HG03280 (cell line): ENCODE measurements around the gene KLHDC10.
"Not testable (repeated sequence)": the region's sequence is repeated elsewhere in the genome, so short reads cannot be mapped to it uniquely, and the experiment has no call there.

Source experiments
- ATAC-seq: cut with Tn5 transposase; IDR thresholded peaks from one replicate; pipeline ENCODE4 v1.9.1; 2021; ENCODE audit warnings: mild to moderate bottlenecking, moderate library complexity; ENCODE audit not compliant: unreplicated experiment

The KLHDC10 gene

DNA sequence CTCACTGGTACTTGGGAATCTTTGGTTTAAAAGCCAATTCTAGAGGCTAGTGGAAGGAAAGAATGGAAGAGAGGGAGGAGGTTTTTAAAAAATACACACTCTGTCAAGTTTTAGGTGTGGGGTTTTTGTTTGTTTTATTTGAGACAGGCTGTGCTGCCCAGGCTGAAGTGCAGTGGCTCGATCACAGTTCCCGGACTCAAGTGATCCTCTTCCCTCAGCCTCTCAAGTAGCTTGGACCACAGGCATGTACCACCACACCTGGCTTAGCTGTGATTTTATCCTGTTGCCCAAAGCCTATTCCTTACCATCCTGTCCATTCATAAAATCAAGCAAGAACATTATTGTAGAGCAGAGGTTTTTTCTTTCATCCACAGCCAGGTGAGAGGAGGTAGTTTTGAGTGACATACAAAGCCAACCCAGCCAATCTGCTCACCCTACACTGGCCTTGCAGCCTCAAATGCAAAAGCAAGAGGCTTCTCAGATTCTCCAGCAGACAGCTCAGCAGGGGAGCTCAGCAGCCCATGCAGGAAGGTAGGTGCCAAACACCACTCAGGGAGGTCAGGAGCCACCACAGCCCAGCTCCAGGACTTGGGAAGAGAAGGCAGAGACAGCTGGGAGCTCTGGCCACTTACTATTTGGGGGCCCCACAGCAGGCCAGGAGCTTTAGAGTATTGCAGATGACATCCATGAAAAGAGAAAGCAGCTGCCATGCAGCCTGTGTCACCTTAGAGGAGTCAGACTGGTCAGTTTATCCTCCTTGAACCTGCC lies 69.0 kb downstream of the KLHDC10 start:
- ATAC-seq: no peak

DNA sequence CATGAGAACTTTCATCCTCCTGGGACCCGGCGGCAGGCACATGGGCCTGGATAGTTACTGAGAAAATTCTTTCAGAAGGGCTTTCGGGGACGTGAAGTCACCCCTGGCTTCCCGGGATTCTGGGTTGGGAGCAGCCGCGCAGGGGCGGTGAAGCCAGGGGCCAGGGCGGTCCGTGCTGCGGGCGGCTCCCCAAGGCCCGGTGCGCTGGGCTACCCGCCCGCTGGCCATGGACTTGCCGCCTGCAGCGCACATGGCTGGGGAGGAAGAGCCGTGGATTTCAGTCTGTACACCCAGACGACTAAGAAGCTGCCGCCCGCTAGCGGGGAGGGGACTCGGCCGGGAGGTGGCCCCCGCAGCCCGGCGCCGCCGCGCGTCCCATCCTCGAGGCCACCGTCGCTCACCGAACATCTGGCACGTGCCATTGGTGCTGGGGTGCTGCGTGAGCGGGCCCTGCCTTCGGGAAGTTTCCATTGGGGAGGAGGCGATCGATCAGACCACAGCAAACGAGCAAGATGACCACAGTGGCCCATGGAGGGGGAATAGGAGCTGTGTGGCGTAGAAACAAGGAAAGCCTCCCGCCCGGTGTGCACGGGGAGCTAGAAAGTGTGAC lies 70.3 kb downstream of the KLHDC10 start:
- ATAC-seq: no peak

DNA sequence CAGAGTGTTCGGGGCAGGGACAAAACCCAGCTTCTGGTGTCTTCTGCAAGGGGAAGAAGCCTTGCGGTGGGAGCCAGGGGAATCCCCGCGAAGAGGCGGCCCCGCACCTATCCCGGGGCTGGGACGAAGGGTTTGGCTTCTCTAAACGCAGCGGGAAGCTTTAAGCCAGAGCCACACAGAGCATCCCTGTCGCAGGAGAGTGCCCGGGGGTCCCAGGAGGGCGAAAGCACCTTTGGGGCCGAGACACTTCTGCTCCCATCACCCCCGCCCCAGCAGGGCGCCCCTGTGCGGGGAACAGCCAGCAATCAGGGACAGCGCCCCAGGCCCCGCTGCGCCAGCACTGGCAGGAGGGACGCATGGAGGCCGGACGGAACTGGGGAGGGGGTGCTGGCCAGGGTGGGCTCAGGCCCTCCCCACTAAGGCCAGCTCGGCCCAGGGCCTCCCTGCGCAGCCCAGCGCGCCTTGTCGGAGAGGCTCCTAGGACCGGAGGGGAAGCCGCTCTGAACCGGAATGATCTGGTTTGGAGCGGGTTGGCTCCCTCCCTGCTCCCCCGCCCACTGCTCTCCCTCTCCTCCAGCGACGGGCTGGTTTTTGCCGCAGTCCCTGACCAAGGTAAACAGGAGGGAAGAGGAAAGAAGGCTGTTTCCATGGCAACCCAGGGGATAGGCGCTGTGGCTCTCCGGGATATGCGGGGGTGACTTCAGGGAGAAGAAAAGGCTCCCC lies 71.0 kb downstream of the KLHDC10 start:
- ATAC-seq: no peak

DNA sequence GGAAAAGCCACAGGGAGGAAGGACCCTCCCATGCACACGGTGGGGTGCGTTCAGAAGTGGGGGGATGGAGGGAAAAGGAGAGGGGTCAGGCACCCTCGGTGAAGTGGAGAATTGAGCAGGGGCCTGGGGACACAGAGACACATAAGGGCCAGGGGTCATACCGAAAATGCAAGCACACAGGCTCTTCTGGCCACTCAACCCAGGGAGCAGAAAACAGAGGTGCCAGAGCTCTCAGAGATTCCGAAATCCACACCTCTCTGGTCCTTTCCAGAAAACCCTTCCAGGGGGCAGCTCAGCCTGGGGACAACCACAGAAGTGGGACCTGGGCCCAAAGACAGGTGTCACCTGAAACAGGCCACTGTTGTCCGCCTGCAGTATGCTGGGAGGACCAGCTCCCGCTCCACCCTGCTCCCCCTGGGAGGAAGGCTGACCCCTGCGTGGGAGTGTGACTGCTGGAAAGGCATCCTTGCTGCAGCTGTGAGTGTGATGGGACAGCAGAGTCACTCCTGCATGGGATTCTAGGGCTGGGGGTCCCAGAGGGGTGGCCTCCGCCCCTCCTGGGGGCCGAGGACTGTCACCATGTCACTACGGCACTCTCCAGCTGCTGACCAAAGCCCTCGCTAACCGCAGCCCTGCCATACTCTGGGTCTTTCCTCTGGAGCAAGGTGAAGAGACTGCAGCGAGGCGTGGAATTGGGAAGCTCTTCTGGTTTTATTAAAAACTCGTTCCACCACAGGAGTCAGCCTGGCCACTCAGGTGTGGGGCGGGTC lies 71.7 kb downstream of the KLHDC10 start:
- ATAC-seq: no peak

DNA sequence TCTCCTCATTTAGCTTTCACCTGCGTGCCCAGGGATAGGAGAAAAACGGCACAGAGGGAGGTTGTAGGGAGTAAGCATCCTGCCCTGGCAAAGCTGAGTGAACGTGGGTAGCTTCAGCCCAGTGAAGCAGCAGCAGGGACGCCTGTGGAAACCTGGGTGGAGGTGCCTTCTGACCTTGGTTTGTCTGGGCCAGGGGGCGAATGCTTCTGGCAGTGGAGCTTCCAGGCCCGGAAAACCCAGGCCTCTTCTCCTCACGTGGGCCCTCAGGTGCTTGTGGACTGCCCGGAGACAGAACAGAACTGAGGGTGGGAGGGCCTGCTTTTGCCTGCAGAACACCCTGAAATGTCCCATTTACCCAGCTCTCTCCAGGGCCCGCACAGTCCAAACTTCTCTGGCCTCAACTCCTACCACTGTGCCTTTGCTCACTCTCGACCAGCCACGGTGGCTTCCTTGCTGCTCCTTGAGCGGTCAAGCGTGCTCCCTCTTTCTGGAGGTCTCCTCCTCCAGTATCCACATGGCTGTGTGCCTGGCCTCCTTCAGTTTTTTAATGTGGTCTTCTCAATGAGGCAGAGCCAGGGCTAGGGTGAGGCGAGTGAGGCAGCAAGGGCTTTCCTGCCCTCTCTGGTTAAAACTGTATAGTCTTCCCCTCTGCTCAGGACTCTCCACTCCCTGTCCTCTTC lies 72.5 kb downstream of the KLHDC10 start:
- ATAC-seq: no peak

DNA sequence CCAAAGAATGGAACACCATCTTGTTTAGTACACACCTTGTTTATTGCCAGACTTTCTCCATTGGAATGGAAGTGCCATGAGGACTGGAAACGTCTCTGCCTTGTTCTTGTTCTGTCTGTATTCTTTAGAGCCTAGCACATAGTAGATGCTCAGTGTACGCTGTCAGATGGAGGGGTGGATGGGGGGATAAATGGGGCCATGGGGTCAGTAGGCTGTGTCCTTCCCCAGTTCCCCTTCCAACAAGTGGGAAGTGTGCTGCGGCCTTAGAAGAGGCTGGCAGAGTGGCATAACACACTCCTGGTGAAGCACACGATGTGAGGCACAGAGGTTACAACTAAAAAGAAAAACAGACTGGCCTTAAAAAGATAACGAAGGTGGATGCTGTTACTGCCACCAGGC lies 73.0 kb downstream of the KLHDC10 start:
- ATAC-seq: no peak

DNA sequence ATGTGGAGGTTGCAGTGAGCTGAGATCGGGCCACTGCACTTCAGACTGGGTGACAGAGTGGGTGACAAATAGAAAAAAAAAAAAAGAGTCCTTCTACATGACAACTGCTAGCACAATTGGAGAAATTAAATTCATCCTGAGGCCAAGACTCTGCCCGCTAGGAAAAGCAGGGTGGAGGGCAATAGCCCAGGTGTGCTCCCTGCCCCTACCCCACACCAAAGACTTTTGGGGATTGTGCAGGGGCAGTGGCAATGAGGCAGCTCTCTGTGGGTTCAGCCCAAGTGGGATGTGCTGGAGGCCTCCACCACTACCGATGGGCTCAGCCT lies 73.6 kb downstream of the KLHDC10 start:
- no peak for ATAC-seq

DNA sequence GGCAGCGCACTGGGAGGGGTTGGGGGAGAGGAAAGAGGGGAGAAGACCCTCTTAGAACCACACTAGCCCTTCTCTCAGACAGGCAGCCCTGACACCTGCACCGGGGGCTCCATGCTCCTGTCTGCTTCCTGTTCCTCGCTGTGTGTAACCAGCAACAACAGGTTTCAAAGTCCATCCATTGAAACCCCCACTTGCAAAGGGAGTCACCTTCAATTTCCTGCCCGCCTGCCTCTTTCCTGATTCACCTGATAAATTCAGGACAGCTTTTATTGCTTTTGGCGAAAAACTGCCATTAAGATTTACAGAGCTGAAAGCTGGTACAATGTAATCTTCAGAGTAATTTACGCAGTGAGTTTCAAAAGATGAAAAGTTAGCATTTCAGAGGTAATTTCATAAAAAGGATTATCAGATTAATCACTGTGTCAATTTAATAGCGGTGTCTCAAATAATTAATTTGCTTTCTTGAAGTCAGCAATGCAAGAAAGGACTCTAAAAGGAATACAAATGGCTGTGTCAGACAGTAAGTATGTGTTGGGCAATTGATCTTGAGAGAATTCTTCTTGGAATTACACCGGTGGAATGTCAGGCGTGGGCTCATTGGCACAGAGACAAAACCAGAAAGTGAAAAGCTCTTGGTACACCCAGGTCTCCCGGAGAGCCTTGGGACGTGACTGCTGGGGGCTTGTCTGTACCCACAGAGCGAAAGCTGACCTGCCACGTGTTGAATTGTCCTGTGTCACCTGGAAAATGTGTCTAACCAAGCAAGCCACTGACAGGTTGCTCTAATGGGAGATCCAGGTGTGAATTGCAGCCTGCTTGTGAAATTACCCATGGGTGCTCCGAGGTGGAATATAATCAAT lies 74.2 kb downstream of the KLHDC10 start:
- no peak for ATAC-seq

DNA sequence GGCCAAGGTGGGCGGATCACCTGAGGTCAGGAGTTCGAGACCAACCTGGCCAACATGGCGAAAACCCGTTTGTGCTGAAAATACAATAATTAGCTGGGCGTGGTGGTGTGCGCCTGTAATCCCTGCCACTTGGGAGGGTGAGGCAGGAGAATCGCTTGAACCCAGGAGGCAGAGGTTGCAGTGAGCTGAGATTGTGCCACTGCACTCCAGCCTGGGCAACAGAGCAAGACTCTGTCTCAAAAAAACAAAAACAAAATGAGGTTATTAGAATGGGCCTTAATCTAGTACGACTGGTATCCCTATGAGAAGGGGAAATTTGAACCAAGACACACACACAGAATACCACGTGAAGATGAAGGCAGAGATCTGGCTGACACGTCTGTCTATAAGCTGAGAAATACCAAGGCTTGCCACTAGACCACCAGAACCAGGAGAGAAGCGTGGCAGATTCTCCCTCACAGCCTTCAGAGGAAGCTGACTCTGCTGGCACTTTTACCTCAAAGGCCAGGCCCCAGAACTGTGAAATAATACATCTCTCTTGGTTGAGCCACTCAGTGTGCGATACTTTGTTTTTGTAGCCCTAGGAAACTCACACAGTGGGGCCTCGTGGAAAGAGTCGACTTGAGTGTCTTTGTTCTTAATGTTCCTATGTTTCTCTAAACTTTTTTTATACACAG lies 75.2 kb downstream of the KLHDC10 start:
- no peak for ATAC-seq

DNA sequence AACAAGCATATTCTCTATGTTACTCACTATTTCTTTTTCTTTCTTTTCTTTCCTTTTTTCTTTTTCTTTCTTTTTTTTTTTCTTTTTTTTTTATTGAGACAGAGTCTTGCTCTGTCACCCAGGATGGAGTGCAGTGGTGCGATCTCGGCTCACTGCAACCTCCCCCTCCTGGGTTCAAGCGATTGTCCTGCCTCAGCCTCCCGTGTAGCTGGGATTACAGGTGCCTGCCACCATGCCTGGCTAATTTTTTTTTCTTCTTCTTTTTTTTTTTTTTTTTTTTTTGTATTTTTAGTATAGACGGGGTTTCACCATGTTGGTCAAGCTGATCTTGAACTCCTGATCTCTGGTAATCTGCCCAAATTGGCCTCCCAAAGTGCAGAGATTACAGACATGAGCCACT lies 75.8 kb downstream of the KLHDC10 start:
- not testable (repeated sequence) for ATAC-seq

DNA sequence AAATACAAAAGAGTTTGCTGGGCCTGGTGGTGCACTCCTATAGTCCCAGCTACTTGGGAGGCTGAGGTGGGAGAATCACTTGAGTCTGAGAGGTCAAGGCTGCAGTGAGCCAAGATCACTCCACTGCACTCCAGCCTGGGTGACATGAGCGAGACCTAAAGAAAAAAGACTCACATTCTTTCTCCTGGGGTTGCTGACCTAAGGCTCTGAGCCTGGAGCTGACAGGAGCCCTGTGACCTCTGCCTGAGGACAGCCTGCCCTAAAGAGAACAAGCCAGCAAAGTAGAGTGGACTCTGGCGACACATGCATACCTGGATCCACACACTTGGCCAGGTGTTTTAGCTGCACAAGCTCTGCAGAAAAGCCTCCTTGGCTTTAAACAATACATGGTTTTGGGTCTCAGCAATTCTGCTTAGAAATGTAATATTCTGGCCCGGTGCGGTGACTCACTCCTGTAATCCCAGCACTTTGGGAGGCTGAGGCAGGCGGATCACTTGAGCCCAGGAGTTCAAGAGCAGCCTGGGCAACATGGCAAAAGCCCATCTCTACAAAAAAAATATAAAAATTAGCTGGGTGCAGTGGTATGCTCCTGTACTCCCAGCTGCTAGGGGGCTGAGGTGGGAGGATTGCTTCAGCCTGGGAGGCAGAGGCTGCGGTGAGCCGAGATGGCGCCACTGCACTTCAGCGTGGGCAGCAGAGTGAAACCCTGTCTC lies 76.5 kb downstream of the KLHDC10 start:
- ATAC-seq: no peak

DNA sequence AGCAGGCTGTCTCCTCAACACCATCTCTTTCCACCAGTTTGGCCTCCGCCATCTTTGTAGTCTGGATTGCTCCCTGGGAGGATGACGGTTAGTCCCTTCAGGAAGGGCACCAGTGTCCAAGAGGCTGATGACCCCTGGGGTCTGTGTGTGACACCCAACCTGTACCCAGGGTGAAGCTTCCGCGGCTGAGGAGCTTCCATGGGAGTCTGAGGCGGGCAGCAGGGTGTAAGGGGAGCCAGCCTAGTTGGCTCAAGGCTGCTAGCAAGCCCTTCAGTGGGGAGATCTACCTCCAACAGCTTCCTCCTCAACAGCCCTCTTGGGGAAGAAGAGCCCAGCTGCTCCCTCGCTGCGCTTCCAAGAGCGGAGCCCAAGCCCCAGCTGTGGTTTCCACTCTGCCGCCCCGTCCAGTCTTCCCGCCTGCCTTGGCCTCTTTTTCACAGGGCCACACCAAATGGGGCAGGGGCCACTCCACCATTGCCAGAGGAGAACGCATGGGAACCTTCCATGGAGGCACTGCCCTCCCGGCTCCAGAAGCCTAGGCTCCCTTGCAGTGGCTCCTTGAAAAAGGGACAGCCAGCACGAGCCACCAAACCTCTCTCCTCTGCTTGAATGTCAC lies 77.5 kb downstream of the KLHDC10 start:
- no peak for ATAC-seq

DNA sequence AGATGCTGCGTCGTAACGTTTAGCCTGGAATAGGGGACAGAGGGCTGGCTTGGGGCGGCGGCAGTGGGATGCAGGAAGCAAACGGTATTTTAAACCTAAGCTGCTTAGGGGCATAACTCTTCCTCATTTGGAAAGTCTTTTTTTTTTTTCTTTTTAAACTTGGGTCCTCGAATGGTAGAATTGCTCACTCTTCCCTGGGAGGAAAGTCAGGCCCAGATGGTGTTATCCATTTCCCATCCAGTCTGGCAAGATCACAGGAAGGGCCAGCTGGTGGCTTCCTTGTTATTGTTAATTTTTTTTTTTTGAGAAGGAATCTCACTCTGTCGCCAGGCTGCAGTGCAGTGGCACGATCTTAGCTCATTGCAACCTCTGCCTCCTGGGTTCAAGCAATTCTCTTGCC lies 78.2 kb downstream of the KLHDC10 start:
- ATAC-seq: no peak

DNA sequence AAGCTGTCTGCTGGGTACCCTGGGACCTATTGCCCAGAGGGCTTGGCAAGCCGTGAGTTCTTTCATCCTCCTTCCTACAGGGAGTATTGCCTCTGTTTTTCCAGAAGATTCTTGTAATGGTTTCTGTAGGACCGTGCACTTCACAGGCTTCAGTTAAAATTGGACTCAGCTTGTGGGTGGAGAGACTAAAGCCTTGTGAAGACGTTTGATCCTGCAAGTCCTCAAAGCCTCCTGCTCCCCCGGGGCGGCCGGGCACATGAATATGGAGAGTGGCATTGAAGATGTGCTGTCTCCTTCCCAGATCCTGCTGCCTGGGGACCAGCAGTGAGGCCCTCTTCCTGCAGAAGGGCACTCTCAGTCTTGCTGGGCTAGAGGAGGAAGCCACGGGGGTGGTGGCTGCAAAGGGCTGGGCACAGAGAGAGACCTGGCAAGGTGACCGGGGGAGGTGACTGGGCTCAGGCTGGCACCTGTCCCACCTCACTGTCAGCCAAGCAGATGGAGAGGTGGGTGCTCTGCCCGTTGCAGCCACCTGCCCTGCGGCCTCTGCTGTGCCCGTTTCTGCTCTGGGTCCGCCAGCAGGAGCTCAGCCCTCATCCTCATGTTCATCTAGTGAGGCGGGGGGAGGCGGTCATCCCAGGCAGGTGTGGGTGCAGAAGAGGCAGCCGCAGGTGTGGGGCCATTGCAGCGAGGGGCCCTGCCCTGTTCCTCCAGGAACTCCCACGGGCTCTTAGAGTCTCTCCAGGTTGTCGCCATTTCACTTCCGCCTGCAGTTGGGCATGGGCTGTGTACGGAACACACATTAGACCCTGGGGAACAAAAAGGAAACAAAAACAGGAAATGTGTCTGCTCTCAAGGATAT lies 79.2 kb downstream of the KLHDC10 start:
- no peak for ATAC-seq

DNA sequence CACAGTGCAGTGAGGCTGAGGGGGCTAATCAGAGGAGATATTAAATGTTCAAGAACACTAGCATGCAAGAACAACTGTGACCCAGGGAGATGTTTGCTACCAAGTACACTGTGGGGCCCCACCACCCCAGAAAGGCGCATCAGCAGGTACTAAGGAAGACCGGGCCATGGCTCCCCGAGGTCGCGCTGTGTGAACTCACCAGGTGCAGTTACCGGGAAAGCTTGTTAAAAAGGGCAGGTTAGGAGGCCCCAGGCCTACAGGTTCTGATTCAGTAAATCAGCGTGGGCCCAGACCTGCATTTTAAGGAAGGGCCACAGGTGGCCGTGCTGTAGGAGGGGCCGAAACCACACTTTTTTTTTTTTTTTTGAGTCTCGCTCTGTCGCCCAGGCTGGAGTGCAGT lies 80.3 kb downstream of the KLHDC10 start:
- ATAC-seq: no peak

DNA sequence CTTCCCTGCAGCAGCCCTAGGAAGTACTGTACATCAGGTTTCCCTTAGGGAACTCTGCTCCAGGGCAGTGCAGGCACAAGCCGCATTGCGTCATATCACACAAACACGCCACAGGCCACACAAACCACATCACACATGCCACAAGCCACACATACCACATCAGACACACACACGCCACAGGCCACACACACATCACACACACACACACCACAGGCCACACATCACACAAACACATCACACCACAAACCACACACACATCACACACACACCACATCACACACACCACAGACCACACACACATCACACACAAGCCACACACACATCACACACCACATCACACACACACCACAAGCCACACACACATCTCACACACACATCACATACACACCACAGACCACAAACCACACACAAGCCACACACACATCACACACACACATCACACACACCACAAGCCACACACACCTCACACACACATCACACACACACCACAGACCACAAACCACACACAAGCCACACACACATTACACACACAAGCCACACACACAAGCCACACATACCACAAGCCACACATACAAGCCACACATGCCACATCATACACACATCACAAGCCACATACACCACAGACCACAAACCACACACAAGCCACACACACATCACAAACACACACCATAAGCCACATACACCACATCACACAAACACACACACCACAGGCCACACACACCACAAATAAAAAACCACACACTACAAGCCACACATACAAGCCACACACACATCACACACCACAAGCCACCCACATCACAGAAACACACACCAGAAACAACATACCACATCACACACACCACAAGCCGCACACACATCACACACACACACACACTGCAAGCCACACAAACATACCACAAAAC lies 81.5 kb downstream of the KLHDC10 start:
- ATAC-seq: no peak
